GM18868 (cell line): ENCODE results near the gene EEF1A2.
"Not testable (repeated sequence)": the region's sequence is repeated elsewhere in the genome, so short reads cannot be mapped to it uniquely, and the experiment has no call there.

Experiments used
- ATAC-seq: cut with Tn5 transposase; IDR thresholded peaks from one replicate; pipeline ENCODE4 v1.9.1; 2021; ENCODE audit warnings: mild to moderate bottlenecking, moderate library complexity; ENCODE audit not compliant: unreplicated experiment

Gene EEF1A2

GRCh38 chr20:63488315-63489251 lies 10.3 kb downstream of the EEF1A2 start:
- ATAC-seq, result no peak

DNA sequence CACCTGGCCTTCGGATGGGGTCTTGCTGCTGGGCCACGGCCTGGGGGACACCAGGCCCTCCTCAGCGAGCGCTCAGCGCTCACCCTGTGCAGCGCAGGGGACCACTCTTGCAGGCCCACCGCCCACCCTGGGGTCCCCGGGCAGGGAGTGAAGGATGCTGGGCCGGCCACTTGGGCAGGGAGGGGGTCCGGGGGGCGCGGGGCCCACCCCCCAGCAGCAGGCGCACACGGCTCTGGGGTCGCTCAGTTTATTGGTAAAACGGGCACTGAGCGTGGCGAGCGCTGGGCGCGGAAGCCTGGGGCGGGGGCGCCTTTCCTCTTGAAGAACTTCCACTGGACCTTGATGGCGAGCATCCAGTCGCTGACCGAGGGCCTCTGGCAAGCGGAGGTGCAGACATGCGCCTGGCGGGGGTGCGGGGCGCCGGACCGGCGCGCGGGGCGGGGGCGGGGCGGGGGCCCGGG lies 11.1 kb downstream of the EEF1A2 start:
- ATAC-seq, result no peak

- ATAC-seq, result no peak
These were observed 11.6 kb downstream of the EEF1A2 start for GRCh38 chr20:63487116-63487764.

DNA sequence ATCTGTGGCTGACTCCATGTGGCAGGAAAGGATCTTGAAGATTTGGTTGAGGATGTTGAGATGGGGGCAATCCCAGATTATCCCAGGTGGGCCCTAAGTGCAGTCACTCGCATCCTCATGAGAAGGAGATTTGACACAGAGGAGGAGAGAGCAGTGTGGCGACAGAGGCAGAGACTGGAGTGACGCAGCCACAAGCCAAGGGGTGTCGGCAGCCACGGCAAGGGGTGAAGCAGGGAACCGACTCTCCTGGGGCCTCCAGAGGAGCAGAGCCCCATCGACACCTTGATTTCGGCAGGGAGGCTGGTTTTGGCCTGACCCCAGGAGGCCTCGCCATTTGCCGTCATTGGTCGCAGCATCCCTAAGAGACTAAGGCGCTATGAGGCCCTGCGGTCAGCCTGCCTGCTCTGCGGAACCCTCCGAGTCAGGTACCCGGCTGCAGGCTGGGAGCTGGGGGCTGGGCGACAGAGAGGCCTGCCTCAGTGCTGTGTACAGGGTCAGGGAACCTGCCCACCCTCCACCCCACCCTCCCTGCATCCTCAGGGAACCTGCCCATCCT lies 12.5 kb downstream of the EEF1A2 start:
- ATAC-seq, result no peak

GRCh38 chr20:63484651-63485403 lies 14.1 kb downstream of the EEF1A2 start:
- no peak for ATAC-seq

GRCh38 chr20:63484236-63484635 lies 14.6 kb downstream of the EEF1A2 start:
- no peak for ATAC-seq

DNA sequence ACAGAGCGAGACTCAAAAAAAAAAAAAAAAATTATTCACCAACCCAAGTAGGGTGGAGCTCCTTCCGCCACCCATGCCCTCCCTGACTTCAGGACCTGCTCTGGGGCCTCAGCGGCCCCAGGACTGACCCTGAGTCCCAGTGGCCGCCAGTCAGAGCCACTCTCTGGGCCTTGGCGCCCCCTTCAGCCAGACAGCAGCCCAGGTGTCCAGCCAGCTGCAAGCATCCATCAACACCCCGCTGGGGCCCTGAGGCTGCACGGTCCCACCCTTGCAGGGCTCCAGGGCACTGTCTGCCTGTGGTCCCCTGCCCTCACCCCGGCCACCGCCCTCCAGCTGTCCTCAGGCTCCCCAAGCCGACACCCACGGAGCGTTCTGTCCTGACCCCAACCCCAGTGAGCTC lies 15.0 kb downstream of the EEF1A2 start:
- ATAC-seq, result no peak

GRCh38 chr20:63482021-63482587 lies 16.8 kb downstream of the EEF1A2 start:
- no peak for ATAC-seq

DNA sequence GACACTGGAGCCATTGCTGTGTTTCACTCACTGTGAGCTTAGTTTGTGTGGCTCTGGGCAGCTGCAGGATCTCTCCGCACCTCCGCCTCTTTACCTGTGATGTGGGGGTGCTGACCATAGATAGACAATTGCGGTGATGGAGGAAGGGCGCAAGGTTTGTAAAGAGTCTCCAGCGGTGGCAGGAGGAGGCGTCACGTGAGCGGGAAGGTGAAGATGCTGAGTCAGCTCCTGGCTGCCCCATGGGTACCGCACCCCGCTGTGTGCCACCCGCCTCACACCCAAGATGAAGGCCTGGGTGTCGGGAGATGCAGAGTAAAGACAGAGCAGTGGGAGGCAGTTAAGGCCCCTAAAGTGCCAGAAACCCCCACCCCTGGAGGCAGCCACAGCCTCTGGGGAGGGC lies 17.4 kb downstream of the EEF1A2 start:
- no peak for ATAC-seq

GRCh38 chr20:63479695-63480419 lies 19.0 kb downstream of the EEF1A2 start:
- ATAC-seq, result not testable (repeated sequence)

DNA sequence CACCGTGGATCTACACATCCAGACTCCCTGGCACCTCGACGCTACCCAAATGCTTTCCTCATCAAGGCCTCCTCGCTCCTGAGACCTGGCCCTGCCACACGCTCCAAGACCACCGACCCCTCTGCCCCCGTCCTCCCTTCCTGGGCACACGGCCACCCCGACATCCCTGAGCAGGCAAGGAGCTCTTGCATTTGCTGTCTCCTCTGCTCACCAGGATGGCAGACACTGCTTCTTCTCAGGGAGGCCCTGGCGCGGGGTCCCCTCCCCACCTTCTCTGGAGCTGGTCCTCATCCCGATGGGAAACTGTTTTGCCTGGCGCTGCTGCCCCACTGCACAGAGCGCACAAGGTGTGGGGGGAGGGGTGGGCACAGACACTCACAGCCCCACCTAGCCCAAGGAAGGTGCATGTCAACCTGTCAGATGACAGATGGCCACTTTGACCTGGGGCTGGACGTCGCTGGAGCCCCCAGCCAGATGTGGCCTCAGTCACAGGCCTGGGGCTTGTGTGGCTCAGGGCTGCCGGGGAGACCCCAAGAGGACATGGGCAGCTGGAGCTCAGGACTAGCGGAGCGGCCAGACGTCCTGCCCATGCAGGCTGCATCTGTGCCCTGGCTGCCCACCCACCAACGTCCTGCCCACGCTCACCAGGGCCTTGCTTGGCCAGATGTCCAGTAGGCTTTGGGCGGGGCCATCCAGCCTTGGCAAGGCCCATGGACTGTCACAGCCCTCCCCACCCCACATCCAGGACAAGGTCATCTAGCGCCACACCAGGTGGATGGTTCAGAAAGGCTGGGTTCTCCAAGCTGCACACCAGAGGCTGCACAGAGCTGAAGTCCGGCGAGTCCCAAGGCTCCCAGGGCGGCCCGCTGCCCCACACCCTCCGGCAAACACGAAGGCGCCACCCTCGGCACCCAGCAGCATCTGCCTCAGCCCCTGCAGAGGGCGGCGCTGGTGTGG lies 20.3 kb downstream of the EEF1A2 start:
- no peak for ATAC-seq

DNA sequence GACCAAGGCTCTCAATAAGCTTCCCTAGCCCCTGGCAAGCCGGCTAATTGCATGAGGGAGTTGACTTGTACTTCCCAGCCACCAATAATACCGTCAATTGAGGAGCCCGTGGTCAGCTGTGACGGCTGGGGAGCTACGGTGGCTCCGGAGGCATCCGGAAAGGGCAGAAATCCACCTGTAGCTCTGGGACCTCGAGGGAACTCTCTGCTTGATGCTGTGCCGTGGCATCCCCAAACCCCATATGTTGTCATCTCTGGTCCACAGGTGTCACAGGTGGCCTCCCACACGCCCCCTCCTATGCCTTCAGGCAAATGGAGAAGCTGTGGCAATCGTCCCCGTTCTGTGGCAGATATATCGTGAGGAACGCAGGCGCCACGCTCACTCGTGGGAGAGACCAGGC lies 20.9 kb downstream of the EEF1A2 start:
- ATAC-seq, result no peak

DNA sequence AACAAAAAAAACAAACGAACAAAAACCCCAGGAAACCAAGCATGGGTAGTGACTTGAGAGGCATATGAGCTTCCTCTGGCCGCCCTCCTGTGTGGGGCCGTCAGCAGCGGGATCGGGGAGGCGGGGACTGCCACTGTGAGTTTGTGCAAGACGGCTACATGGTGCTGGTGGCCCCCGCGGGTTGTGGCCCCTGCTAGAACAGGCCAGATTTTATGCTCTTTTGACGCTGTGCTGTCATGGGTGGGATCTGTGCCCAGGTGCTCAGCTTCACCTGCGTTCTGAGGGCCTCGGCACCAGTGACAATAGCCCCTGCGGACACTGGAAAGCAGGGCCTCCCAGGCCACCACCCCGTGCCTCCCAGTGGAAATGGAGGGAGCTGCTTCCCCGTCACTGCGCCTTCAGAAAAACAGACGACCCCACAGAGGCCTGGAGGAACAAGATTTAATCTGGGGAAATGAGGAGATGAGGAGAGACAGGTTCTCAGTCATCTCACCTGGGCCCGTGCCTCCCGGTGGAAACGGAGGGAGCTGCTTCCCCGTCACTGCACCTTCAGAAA lies 21.7 kb downstream of the EEF1A2 start:
- no peak for ATAC-seq

DNA sequence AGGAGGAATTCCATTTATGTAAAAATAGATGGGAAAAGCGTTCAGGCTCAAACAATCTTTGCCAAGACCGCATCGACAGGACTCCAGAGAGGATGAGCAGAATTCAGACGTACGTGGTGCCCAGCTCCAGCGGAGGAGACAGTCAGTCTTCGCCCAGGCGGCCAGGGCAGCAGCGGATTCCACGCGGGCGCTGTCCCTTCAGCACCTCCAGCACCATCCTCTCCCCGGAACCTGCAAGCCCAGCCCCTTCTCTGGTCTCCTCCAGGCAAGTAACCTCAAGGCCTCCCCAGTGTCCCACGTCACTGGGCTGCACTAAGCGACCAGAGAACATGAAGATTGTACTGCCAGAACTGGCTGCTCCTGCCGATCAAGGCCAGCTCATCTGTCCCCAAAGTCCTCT lies 23.7 kb downstream of the EEF1A2 start:
- ATAC-seq, result no peak

GRCh38 chr20:63473555-63474449 lies 25.1 kb downstream of the EEF1A2 start:
- no peak for ATAC-seq

- no peak for ATAC-seq
These were observed 26.0 kb downstream of the EEF1A2 start for GRCh38 chr20:63472862-63473390.
